Measurements from ENCODE around the gene SOX30.

- TF ChIP-seq POLR2AphosphoS5 (IDR thresholded peaks at IDR 0.05; ENCODE audit: low read depth, low read length) (no peak), POLR2A (IDR thresholded peaks at IDR 0.05; ENCODE audit: low read depth, low read length) (no peak), TAF1 (IDR thresholded peaks at IDR 0.05; ENCODE audit: low read depth, low read length) (no peak), SPI1 (IDR thresholded peaks at IDR 0.05; ENCODE audit: low read depth, low read length) (no peak), PAX5 (IDR thresholded peaks at IDR 0.05; ENCODE audit: insufficient read depth, low read length, severe bottlenecking) (no peak)
Measured at GRCh38 chr5:157648275-157648990, 3.8 kb downstream of the SOX30 start.
